Common myeloid progenitor, CD34-positive (primary cell): Measurements from ENCODE around the gene ELL.
A peak's percentile ranks its signal among the peaks of the same experiment; 100 is the strongest.

Experiments used
- CTCF ChIA-PET: fragments of 350-600 bp; sonication (Branson Sonifier 250); formaldehyde crosslinking; loops from one replicate; lab custom pipeline; 2021; ENCODE audit warnings: antibody characterized with exemption; lab: Charles Lee
- POLR2A ChIA-PET: fragments of 350-600 bp; sonication (Branson Sonifier 250); formaldehyde crosslinking; loops from one replicate; lab custom pipeline; 2021; ENCODE audit warnings: antibody characterized with exemption; lab: Charles Lee
- DNase-seq, 3 donors: peaks; one replicate each; pipeline versions ENCODE4 v3.0.0 to v3.0.0-alpha.2; 2013
- H3K27ac ChIP-seq, 2 experiments: 1 replicate in 1 of 2; 2 replicates in 1 of 2; pipeline ENCODE4 v1.7.0; 2013; ENCODE audit warnings: inconsistent platforms in 2 of 2, low read length in 2 of 2, mild to moderate bottlenecking in 2 of 2, low read depth in 1 of 2, moderate library complexity in 1 of 2; ENCODE audit not compliant: severe bottlenecking in 2 of 2, insufficient read depth in 1 of 2, poor library complexity in 1 of 2
- H3K27me3 ChIP-seq, 5 experiments: replicated peaks in 2 of 5; 1 replicate in 3 of 5; 2 replicates in 2 of 5; pipeline versions ENCODE4 v1.6.1 to v1.7.0; 2013; ENCODE audit warnings: low read length in 4 of 5, mild to moderate bottlenecking in 2 of 5, moderate library complexity in 2 of 5, inconsistent platforms in 1 of 5; ENCODE audit not compliant: insufficient read depth in 5 of 5, control insufficient read depth in 4 of 5
- H3K36me3 ChIP-seq, 4 experiments: 1 replicate in 2 of 4; 2 replicates in 2 of 4; pipeline versions ENCODE4 v1.6.1 to v1.7.0; 2013; ENCODE audit warnings: low read length in 3 of 4, control low read depth in 1 of 4, mild to moderate bottlenecking in 1 of 4; ENCODE audit not compliant: control insufficient read depth in 4 of 4, insufficient read depth in 4 of 4
- H3K4me1 ChIP-seq, 4 experiments: 1 replicate in 3 of 4; 2 replicates in 1 of 4; pipeline versions ENCODE4 v1.6.1 to v1.7.1; 2013; ENCODE audit warnings: low read length in 3 of 4, mild to moderate bottlenecking in 3 of 4, control low read depth in 1 of 4, inconsistent platforms in 1 of 4, moderate library complexity in 1 of 4; ENCODE audit not compliant: control insufficient read depth in 4 of 4, insufficient read depth in 4 of 4; ENCODE audit errors: control extremely low read depth in 1 of 4
- H3K4me3 ChIP-seq, 7 experiments: 1 replicate in 4 of 7; 2 replicates in 3 of 7; pipeline versions ENCODE4 v1.5.1 to v1.7.0; 2013; ENCODE audit warnings: mild to moderate bottlenecking in 7 of 7, low read length in 6 of 7, moderate library complexity in 6 of 7, inconsistent platforms in 2 of 7, low read depth in 2 of 7, control low read depth in 1 of 7; ENCODE audit not compliant: insufficient read depth in 4 of 7, control insufficient read depth in 1 of 7; ENCODE audit errors: extremely low read depth in 1 of 7
- H3K9me3 ChIP-seq, 5 experiments: 1 replicate in 4 of 5; 2 replicates in 1 of 5; pipeline versions ENCODE4 v1.6.1 to v1.7.1; 2013; ENCODE audit warnings: low read length in 4 of 5, mild to moderate bottlenecking in 2 of 5, inconsistent platforms in 1 of 5, low read depth in 1 of 5, moderate library complexity in 1 of 5; ENCODE audit not compliant: control insufficient read depth in 4 of 5, insufficient read depth in 2 of 5; ENCODE audit errors: control extremely low read depth in 1 of 5
- WGBS: methylation state at CpG from one replicate; pipeline ENCODE4 v1.1.5; 2013; ENCODE audit not compliant: insufficient coverage; 5-methylcytosine and 5-hydroxymethylcytosine counted together

ELL gene

GRCh38 chr19:18443406-18443805 lies 78.5 kb downstream of the ELL start:
- CTCF ChIA-PET: interaction anchor here (1.2 to 1.7 kb wide), 2 partner anchors 10 to 79 kb away, joined by 3 to 4 read pairs; no protein-coding TSS in a partner anchor
- Histone ChIP-seq H3K4me1 (peaks cover 0 to 4% (median 3%) of the 10 kb centered on the region in 4 experiments), H3K9me3 (no peaks in the 10 kb centered on the region), H3K36me3 (peaks cover 0 to 48% (median 42%) of the 10 kb centered on the region in 4 experiments), H3K27me3 (no peaks in the 10 kb centered on the region), H3K4me3 (no peak overlapping the region), H3K27ac (no peak overlapping the region)
- POLR2A ChIA-PET: no interaction called here
- no peak for DNase-seq
- WGBS: 97% methylated on average over 5 of the region's 6 CpGs

DNA sequence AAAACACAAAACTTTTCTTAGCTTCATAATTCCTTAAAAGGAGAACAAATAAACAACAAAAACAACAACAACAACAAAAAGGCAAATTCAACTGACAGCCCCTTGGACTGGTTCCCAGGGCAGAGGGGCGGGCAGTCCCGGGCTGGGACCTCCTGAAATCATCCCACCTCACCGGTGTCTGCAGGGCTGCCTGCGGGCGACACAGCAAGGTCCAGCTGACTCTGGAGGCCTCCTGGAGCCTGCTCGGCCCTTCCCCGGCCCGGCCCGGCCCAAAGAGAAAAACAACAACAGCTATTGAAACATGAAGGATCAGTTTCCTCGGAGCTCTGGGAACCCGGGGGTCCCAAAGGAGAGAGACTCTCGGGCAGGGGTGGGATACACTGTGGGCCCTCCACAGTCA lies 78.9 kb downstream of the ELL start:
- Histone ChIP-seq H3K36me3 (peaks cover 0 to 43% (median 38%) of the 10 kb centered on the region in 4 experiments), H3K9me3 (no peaks in the 10 kb centered on the region), H3K4me3 (no peak overlapping the region), H3K27me3 (no peaks in the 10 kb centered on the region), H3K4me1 (peaks cover 0 to 7% (median 5%) of the 10 kb centered on the region in 4 experiments), H3K27ac (no peak overlapping the region)
- ChIA-PET POLR2A (no interaction called here), CTCF (interaction anchor here (1.2 to 1.7 kb wide), 2 partner anchors 11 to 78 kb away, joined by 3 to 4 read pairs; no protein-coding TSS in a partner anchor)
- DNase-seq: no peak
- WGBS: 98% methylated on average over 8 of the region's 12 CpGs

GRCh38 chr19:18441804-18442788 lies 79.8 kb downstream of the ELL start:
- 89% methylated on average over 1 of the region's 5 CpGs for whole genome bisulfite sequencing
- H3K9me3 ChIP-seq: no peaks in the 10 kb centered on the region
- H3K4me1 ChIP-seq: peaks cover 0 to 13% (median 10%) of the 10 kb centered on the region in 4 experiments
- no peak overlapping the region for H3K27ac ChIP-seq
- peak in 2 of 3 donors; percentile 23 to 48 for DNase-seq
- ChIA-PET CTCF (no interaction called here), POLR2A (no interaction called here)
- H3K27me3 ChIP-seq: no peaks in the 10 kb centered on the region
- H3K36me3 ChIP-seq: peaks cover 0 to 36% (median 32%) of the 10 kb centered on the region in 4 experiments
- no peak overlapping the region for H3K4me3 ChIP-seq

- DNase-seq: no peak
- Histone ChIP-seq H3K36me3 (peaks cover 0 to 31% (median 23%) of the 10 kb centered on the region in 4 experiments), H3K9me3 (no peaks in the 10 kb centered on the region), H3K27ac (no peak overlapping the region), H3K4me3 (no peak overlapping the region), H3K4me1 (peaks cover 0 to 22% (median 18%) of the 10 kb centered on the region in 4 experiments), H3K27me3 (no peaks in the 10 kb centered on the region)
- ChIA-PET CTCF (interaction anchor here (1.0 to 1.4 kb wide), 2 partner anchors 12 to 16 kb away, joined by 3 read pairs; no protein-coding TSS in a partner anchor), POLR2A (interaction anchor here (0.5 to 1.0 kb wide), 4 partner anchors 9 to 377 kb away, joined by 3 to 4 read pairs (median 3); no protein-coding TSS in a partner anchor)
- WGBS: 96% methylated on average over 23 of the region's 23 CpGs
Observed at GRCh38 chr19:18440936-18441803, 80.7 kb downstream of the ELL start.

DNA sequence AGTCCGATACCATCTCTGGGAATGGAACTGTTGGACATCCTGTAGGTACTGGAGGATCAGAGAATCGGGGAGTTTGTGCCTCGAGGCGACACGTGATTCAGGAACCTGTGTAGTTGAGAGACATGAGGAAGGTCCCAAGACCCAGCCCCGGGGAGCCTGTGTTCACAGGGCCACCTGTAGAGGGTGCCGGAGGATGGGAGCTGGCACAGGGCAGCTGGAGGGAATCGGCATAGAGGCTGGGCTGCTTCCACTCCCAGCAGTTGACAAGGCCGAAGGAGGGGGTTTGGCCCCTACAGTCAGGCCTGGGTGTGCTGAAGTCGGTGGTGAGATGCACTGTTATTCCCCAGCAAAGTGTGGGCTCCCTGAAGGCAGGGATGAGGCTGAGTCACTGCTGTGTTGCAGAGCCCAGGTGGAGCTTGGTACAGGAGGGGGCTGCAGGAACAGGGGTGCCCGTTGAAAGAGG lies 81.4 kb downstream of the ELL start:
- Histone ChIP-seq H3K4me1 (peaks cover 0 to 27% (median 22%) of the 10 kb centered on the region in 4 experiments), H3K27ac (no peak overlapping the region), H3K27me3 (no peaks in the 10 kb centered on the region), H3K9me3 (no peaks in the 10 kb centered on the region), H3K36me3 (peaks cover 0 to 31% (median 21%) of the 10 kb centered on the region in 4 experiments), H3K4me3 (no peak overlapping the region)
- POLR2A ChIA-PET: interaction anchor here (0.5 to 1.0 kb wide), 4 partner anchors 10 to 378 kb away, joined by 3 to 4 read pairs (median 3); no protein-coding TSS in a partner anchor
- CTCF ChIA-PET: interaction anchor here (1.0 to 1.9 kb wide), 4 partner anchors 13 to 30 kb away, joined by 3 to 8 read pairs (median 3); partner anchors contain the start of gene SSBP4
- DNase-seq: peak; percentile 48 to 62 (median 61)
- 51% methylated on average over 11 of the region's 11 CpGs for WGBS

GRCh38 chr19:18439910-18440237 lies 82.0 kb downstream of the ELL start:
- no peak overlapping the region for H3K4me3 ChIP-seq
- WGBS: 95% methylated on average over 6 of the region's 9 CpGs
- H3K27me3 ChIP-seq: no peaks in the 10 kb centered on the region
- H3K36me3 ChIP-seq: peaks cover 0 to 27% (median 23%) of the 10 kb centered on the region in 4 experiments
- CTCF ChIA-PET: interaction anchor here (1.0 to 1.9 kb wide), 4 partner anchors 14 to 30 kb away, joined by 3 to 8 read pairs (median 3); partner anchors contain the start of gene SSBP4
- H3K27ac ChIP-seq: no peak overlapping the region
- DNase-seq: no peak
- H3K4me1 ChIP-seq: peaks cover 0 to 28% (median 22%) of the 10 kb centered on the region in 4 experiments
- H3K9me3 ChIP-seq: no peaks in the 10 kb centered on the region
- POLR2A ChIA-PET: interaction anchor here (0.6 kb wide), 1 partner anchor 517 kb away, joined by 3 read pairs; no protein-coding TSS in a partner anchor
